Skeletal muscle tissue (tissue), 4 donors: ENCODE data around the gene LCA5. TPM values are rescaled to one million over a fixed set of nuclear protein-coding genes. Genes with fewer than 3 reads are reported as not detected.

Experiments used
- H3K27ac ChIP-seq: one replicate; pipeline ENCODE4 v1.7.0; 2013; ENCODE audit warnings: mild to moderate bottlenecking, low read depth, low read length, inconsistent platforms
- H3K27me3 ChIP-seq, 3 donors: one replicate each; pipeline ENCODE4 v1.7.0; 2013; ENCODE audit warnings: low read length in 3 of 3; ENCODE audit not compliant: control insufficient read depth in 3 of 3, insufficient read depth in 3 of 3
- H3K36me3 ChIP-seq, 3 donors: one replicate each; pipeline ENCODE4 v1.7.0; 2013; ENCODE audit warnings: low read length in 3 of 3; ENCODE audit not compliant: control insufficient read depth in 3 of 3, insufficient read depth in 3 of 3
- H3K4me1 ChIP-seq, 3 donors: one replicate each; pipeline ENCODE4 v1.7.0; 2013; ENCODE audit warnings: low read length in 3 of 3, mild to moderate bottlenecking in 3 of 3; ENCODE audit not compliant: control insufficient read depth in 3 of 3, insufficient read depth in 3 of 3
- H3K4me3 ChIP-seq, 3 donors: one replicate each; pipeline ENCODE4 v1.7.0; 2013; ENCODE audit warnings: low read length in 3 of 3
- H3K9ac ChIP-seq, 3 donors: one replicate each; pipeline ENCODE4 v1.7.0; 2013; ENCODE audit warnings: low read length in 3 of 3, mild to moderate bottlenecking in 3 of 3, moderate library complexity in 2 of 3, low read depth in 1 of 3
- H3K9me3 ChIP-seq, 3 donors: one replicate each; pipeline ENCODE4 v1.7.0; 2013; ENCODE audit warnings: low read length in 3 of 3; ENCODE audit not compliant: control insufficient read depth in 3 of 3
- total RNA-seq: library from RNA; depleted of rRNA; stranded (reverse); fragments of >200 nt; gene quantifications from one replicate; pipeline ENCODE4 v1.2.3, GENCODE V29; 2014
- donor health status: Osteomylitis.

LCA5 gene
- total RNA-seq, 1 donor from 2014 or later = 4.7 TPM

DNA sequence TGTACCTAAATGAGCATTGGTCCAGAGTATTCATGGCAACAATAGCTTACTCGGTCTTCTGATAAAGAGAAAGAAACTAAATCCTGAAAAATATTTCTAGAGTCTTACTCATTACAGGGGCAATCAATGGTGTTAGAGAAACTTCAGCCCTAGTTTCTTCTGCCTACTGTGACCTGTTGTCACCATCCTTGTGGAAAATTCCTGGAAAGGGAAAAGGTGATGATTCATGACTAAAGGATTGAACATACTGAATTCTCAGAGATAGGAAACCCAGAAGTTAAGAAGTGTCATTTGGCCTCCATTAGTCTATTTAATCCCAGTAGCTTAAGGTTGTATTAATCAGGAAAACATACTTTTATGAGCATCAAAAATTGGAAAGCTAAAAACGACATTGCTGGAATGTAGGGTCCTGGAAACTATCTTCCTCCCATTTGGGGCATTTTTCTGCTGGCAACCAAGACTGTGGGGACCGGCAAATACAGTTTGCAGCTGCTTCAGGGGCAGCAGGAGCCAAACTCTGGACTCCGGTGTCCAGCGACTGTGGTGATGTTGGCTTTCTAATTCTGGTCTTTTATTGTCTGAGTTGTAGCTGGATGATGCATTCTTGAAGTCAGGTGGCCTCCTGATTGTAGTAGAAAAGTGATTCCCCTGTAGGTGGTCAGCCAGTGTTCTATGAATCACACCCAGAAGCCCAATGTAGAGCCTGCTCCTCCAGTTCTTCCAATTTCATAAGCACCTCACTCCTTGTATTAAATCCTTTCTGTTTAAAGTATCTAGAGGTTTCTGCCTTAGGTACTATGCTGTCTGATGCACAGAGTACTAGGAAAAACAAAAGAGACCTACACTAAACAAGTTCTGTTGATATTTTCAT is 67.6 kb downstream of the LCA5 start:
- no peaks in the 10 kb centered on the region for H3K27me3 ChIP-seq
- no peaks in the 10 kb centered on the region for H3K4me1 ChIP-seq
- H3K36me3 ChIP-seq = no peaks in the 10 kb centered on the region
- H3K9ac ChIP-seq = no peak overlapping the region
- H3K27ac ChIP-seq = no peak overlapping the region
- no peaks in the 10 kb centered on the region for H3K9me3 ChIP-seq
- no peak overlapping the region for H3K4me3 ChIP-seq

DNA sequence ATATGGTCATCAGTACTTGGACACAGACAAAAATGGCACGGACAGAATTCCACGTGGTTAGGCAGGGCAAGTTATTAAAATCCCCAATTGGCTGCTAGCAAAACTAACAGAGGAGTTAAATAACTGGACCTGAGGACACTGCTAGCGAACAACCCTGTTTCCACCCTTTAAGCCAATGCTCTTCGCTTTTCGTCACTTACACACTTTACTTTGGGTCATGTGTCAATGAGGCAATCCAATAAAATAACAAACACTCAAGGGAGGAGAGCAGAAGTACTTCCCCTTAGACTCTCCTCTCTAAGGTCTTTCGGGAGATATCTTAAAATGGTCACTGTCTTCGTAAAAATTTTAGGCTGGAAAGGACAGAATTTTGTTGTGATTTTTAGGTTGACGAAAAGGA is 68.6 kb downstream of the LCA5 start:
- Histone ChIP-seq H3K4me3 (no peak overlapping the region), H3K9ac (no peak overlapping the region), H3K27ac (no peak overlapping the region), H3K36me3 (no peaks in the 10 kb centered on the region), H3K4me1 (no peaks in the 10 kb centered on the region), H3K9me3 (no peaks in the 10 kb centered on the region), H3K27me3 (no peaks in the 10 kb centered on the region)

DNA sequence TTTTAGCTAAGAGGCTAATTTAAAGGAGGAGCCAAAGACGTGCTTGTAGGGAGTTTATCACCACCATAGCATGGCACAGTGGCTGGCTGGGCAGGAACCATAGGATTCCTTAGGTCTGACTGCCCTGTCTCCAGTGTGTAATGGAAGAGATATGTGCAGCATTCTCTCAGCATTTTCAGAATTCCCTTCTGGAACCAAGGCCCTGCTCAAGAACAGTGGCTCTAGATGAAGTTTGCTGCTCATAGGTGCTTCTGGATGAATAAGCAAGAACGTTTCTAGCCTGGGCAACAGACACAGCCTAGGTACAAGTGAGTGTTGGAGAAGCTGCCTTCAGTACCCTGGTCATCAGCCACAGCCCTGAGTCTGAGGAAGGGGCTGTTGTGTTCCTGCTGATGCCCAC is 69.1 kb downstream of the LCA5 start:
- Histone ChIP-seq H3K9me3 (no peaks in the 10 kb centered on the region), H3K4me3 (no peak overlapping the region), H3K27ac (no peak overlapping the region), H3K36me3 (no peaks in the 10 kb centered on the region), H3K27me3 (no peaks in the 10 kb centered on the region), H3K4me1 (no peaks in the 10 kb centered on the region), H3K9ac (no peak overlapping the region)

DNA sequence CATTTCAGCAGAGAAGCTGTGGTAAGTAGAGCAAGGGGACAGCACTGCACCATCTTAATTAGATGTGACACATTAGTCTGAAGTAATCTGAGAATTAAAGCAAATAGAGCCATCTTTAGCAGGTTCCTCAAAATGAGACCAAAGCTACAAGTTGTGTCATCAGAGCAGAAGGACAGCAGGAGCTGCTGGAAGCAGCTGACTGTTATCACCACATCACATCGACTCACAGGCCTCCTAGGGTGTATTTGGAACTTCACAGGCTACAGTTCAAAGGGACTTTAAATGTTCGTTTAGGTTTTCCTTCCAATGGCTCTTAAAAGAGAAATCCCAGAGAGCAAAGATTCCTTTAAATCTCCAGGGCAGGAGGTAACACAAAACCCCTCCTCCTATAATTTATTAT is 69.5 kb downstream of the LCA5 start:
- no peaks in the 10 kb centered on the region for H3K36me3 ChIP-seq
- H3K9me3 ChIP-seq = no peaks in the 10 kb centered on the region
- H3K27me3 ChIP-seq = no peaks in the 10 kb centered on the region
- no peaks in the 10 kb centered on the region for H3K4me1 ChIP-seq
- no peak overlapping the region for H3K9ac ChIP-seq
- H3K4me3 ChIP-seq = no peak overlapping the region
- no peak overlapping the region for H3K27ac ChIP-seq

DNA sequence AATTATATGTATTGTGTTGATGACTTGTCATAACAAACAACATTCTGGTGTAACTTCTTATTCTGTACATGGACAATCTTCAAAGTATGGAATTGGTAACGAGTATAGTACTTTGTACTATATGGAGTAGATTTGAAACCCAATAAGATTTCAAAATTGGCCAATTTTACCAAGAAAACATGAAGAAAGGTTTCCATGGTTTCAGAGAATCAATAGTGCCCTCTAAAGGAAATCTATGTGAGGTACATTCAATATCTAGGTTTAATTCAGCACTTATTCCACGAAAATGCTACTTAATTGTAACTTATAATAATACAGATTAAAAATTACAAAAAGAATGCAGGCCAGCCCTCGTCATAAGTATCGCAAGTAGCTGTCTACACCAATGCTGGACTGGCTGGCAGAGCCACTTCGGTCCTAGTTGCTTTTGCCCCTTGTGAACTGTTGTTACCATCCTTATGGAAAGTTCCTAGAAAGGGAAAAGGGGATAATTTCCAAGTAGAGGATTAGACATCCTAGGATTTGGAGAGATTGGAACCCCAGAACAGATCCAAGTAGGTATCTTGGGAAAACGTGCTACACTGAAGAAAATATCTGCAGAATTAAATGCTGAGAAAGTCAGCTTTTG is 70.9 kb downstream of the LCA5 start:
- Histone ChIP-seq H3K27me3 (no peaks in the 10 kb centered on the region), H3K36me3 (no peaks in the 10 kb centered on the region), H3K4me1 (no peaks in the 10 kb centered on the region), H3K27ac (no peak overlapping the region), H3K9ac (no peak overlapping the region), H3K9me3 (no peaks in the 10 kb centered on the region), H3K4me3 (no peak overlapping the region)

DNA sequence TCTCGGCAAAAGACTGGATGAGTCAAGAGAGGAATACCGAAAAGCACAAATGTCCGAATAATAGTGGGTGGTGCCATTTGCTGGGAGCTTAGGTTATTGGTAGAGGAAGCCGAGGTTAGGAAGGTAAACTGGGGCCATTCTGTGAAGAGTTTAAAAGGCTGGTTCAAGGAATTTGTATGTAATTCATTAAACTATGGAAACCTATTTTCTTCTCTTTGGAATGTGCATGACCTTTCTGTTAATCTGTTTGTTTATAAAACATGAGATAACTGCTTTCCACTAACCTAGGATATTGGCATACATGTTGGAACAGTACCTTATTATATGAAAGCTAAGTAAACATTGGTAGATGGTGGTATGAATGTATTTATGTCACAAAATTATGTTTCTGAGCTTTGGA is 71.8 kb downstream of the LCA5 start:
- Histone ChIP-seq H3K4me3 (no peak overlapping the region), H3K36me3 (no peaks in the 10 kb centered on the region), H3K27ac (no peak overlapping the region), H3K9ac (no peak overlapping the region), H3K4me1 (no peaks in the 10 kb centered on the region), H3K27me3 (no peaks in the 10 kb centered on the region), H3K9me3 (no peaks in the 10 kb centered on the region)

DNA sequence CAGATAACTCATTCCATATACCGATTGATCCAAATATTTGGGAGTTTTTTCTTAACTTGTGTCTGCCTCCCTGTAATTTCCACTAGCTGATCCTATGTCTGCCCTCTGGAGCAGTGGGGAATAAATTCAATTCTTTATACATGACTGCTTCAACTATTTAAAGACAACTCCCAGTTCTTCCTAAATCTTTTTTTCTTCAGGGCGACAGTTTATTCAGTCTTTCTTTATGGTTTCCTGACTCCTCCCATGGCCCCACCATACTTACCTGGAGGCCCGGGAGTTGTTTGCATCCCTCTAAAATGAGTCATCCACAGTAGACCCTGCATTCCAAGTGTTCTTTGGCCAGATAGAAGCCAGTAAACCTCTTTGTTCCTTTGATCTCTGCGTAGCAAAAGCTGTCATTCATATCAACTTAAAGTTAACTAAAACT is 73.6 kb downstream of the LCA5 start:
- H3K4me1 ChIP-seq = no peaks in the 10 kb centered on the region
- H3K9me3 ChIP-seq = no peaks in the 10 kb centered on the region
- no peaks in the 10 kb centered on the region for H3K27me3 ChIP-seq

DNA sequence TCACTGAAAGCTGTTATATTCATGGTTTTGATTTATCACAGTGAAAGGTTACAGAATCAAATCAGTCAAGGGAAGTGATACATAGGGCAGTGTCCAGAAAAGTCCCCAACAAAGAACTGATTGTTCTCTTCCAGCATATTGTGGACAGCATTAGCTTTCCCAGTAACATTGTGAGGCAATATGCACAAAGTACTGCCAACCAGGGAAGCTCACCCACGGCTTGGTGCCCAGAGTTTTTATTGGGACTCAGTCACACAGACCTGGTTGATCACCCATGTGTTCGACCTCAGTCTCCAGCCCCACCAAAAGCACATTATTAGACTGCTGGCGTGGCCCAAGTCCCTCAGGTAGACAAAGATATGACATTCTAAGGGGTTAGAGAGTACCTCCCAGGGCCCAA is 76.0 kb downstream of the LCA5 start:
- Histone ChIP-seq H3K4me1 (no peaks in the 10 kb centered on the region), H3K36me3 (no peaks in the 10 kb centered on the region), H3K27ac (no peak overlapping the region), H3K4me3 (no peak overlapping the region), H3K27me3 (no peaks in the 10 kb centered on the region), H3K9ac (no peak overlapping the region), H3K9me3 (no peaks in the 10 kb centered on the region)

More for the DNA sequence above, 73.6 kb downstream of the LCA5 start:
- Histone ChIP-seq H3K4me3 (no peak overlapping the region), H3K36me3 (no peaks in the 10 kb centered on the region), H3K9ac (no peak overlapping the region), H3K27ac (no peak overlapping the region)

DNA sequence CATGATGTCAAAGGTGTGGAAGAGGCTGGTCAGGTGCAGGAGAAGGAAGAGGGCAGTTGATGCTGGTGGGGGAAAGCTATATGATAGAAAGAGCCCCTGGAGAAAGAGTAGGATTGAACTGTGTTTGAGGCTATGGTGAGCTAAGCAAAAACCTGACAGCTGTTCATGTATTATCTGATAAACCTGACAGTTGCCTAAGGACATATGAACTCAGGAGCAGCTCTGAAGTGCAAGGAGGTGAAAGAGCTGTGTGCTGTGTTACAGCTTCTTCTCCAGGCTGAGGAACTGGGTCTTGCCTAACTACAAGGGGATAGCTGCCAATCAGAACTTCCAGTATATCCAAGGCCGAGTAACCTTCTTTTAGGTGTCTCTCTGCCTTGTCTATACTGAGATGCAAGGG is 81.8 kb downstream of the LCA5 start:
- Histone ChIP-seq H3K9ac (no peak overlapping the region), H3K27ac (no peak overlapping the region)

DNA sequence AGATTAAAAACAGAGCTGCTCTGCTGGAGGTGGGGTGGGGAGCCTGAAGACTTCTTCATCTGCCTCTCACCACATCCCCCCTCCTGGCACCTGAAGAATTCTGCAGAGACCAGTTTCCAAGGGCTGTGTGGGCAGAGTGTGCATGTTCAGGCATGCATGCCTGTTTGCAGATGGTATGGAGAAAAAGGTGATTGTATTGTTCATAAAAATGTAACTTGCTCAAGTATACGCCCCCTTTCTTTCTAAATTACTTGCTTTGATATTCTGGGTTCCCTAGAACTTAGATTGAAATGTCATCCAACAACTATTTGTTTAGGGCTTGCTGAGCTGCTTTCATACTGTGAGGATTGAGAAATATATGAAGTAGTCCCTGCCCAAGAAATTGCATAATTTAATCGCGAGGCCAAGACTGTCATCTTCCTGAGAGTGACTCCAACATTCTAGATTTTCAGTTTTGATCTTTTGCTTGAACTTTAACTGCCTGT is 83.6 kb downstream of the LCA5 start:
- Histone ChIP-seq H3K4me1 (no peaks in the 10 kb centered on the region), H3K36me3 (no peaks in the 10 kb centered on the region), H3K27ac (no peak overlapping the region), H3K9ac (no peak overlapping the region), H3K4me3 (no peak overlapping the region), H3K27me3 (no peaks in the 10 kb centered on the region), H3K9me3 (no peaks in the 10 kb centered on the region)

More for the DNA sequence above, 81.8 kb downstream of the LCA5 start:
- H3K36me3 ChIP-seq = no peaks in the 10 kb centered on the region
- no peak overlapping the region for H3K4me3 ChIP-seq
- no peaks in the 10 kb centered on the region for H3K27me3 ChIP-seq
- no peaks in the 10 kb centered on the region for H3K4me1 ChIP-seq
- no peaks in the 10 kb centered on the region for H3K9me3 ChIP-seq
